Hematopoietic multipotent progenitor cell treated with erythropoietin and hydrocortisone succinate and interleukin-3 and kit ligand, for 4 days (in vitro differentiated cells): Measurements from ENCODE around the gene CD2.

Experiments
- DNase-seq: peaks from one replicate; pipeline ENCODE4 v3.0.0-alpha.2; 2015

The CD2 gene

GRCh38 chr1:116762281-116762680 lies 8.1 kb downstream of the CD2 start:
- DNase-seq = no peak

GRCh38 chr1:116762781-116763115 lies 8.5 kb downstream of the CD2 start:
- peak; percentile 61 for DNase-seq

- DNase-seq = no peak
These were observed 9.0 kb downstream of the CD2 start for GRCh38 chr1:116763116-116763786.

GRCh38 chr1:116763787-116764465 lies 9.7 kb downstream of the CD2 start:
- peak; percentile 68 for DNase-seq

GRCh38 chr1:116764466-116764898 lies 10.3 kb downstream of the CD2 start:
- DNase-seq = no peak

- DNase-seq = no peak
These were observed 11.0 kb downstream of the CD2 start for GRCh38 chr1:116764906-116765862.

- DNase-seq = no peak
These were observed 11.7 kb downstream of the CD2 start for GRCh38 chr1:116765962-116766361.

- no peak for DNase-seq
These were observed 12.6 kb downstream of the CD2 start for GRCh38 chr1:116766616-116767469.

- no peak for DNase-seq
These were observed 13.7 kb downstream of the CD2 start for GRCh38 chr1:116767782-116768382.

- no peak for DNase-seq
These were observed 14.3 kb downstream of the CD2 start for GRCh38 chr1:116768416-116769103.

- no peak for DNase-seq
These were observed 14.8 kb downstream of the CD2 start for GRCh38 chr1:116769104-116769452.

- peak; percentile 89 for DNase-seq
These were observed 15.3 kb downstream of the CD2 start for GRCh38 chr1:116769561-116769977.

- no peak for DNase-seq
These were observed 15.8 kb downstream of the CD2 start for GRCh38 chr1:116769994-116770393.

- no peak for DNase-seq
These were observed 16.4 kb downstream of the CD2 start for GRCh38 chr1:116770625-116771024.

GRCh38 chr1:116771997-116772647 lies 17.9 kb downstream of the CD2 start:
- no peak for DNase-seq

GRCh38 chr1:116772648-116773045 lies 18.4 kb downstream of the CD2 start:
- no peak for DNase-seq

GRCh38 chr1:116775116-116775752 lies 21.0 kb downstream of the CD2 start:
- DNase-seq = no peak

GRCh38 chr1:116777831-116778830 lies 23.9 kb downstream of the CD2 start:
- DNase-seq = no peak

GRCh38 chr1:116781034-116781433 lies 26.8 kb downstream of the CD2 start:
- no peak for DNase-seq
